ACC112 (cell line): Measurements from ENCODE around the gene NT5DC1.

ENCODE experiments used
- H2AFZ ChIP-seq: fragments of 200-600 bp; sonication (generic); one replicate; pipeline ENCODE4 v1.6.0; 2017; ENCODE audit warnings: antibody characterized with exemption, low read length; ENCODE audit not compliant: unreplicated experiment
- H3K27ac ChIP-seq: fragments of 200-600 bp; sonication (generic); 2 replicates; pipeline ENCODE4 v1.5.1; 2014; ENCODE audit warnings: low read depth, mild to moderate bottlenecking, antibody characterized with exemption, low read length, moderate library complexity
- H3K27me3 ChIP-seq: fragments of 200-600 bp; sonication (generic); 2 replicates; pipeline ENCODE4 v1.6.1; 2014; ENCODE audit warnings: mild to moderate bottlenecking, antibody characterized with exemption, low read length, moderate library complexity, mixed read lengths; ENCODE audit not compliant: insufficient read depth
- H3K36me3 ChIP-seq: fragments of 200-600 bp; sonication (generic); 2 replicates; pipeline ENCODE4 v1.6.1; 2016; ENCODE audit warnings: mild to moderate bottlenecking, antibody characterized with exemption, low read length, moderate library complexity, mixed read lengths; ENCODE audit not compliant: insufficient read depth
- H3K4me1 ChIP-seq: fragments of 200-600 bp; sonication (generic); one replicate; pipeline ENCODE4 v1.6.1; 2016; ENCODE audit warnings: low read length, mixed read lengths; ENCODE audit not compliant: insufficient read depth, unreplicated experiment, control insufficient read depth
- H3K4me3 ChIP-seq: fragments of 200-600 bp; sonication (generic); 2 replicates; pipeline ENCODE4 v1.5.1; 2014; ENCODE audit warnings: mild to moderate bottlenecking, low read depth, low read length
- H3K79me2 ChIP-seq: fragments of 200-600 bp; sonication (generic); one replicate; pipeline ENCODE4 v1.6.0; 2016; ENCODE audit warnings: low read length; ENCODE audit not compliant: control insufficient read depth, unreplicated experiment, insufficient read depth

Gene NT5DC1

GRCh38 chr6:116106146-116106545 is 5.5 kb downstream of the NT5DC1 start:
- peaks cover 24% of the 10 kb centered on the region for H3K79me2 ChIP-seq
- peak overlapping the region; percentile 40 for H3K27ac ChIP-seq
- peak overlapping the region; percentile 38; the same call in 1 of the 2 replicates for H3K4me3 ChIP-seq
- H3K4me1 ChIP-seq, result peaks cover 34% of the 10 kb centered on the region
- H3K27me3 ChIP-seq, result no peaks in the 10 kb centered on the region
- H2AFZ ChIP-seq, result no peak overlapping the region
- no peaks in the 10 kb centered on the region; the same call in 1 of the 2 replicates for H3K36me3 ChIP-seq

GRCh38 chr6:116108836-116109235 is 8.2 kb downstream of the NT5DC1 start:
- Histone ChIP-seq H2AFZ (no peak overlapping the region), H3K79me2 (peaks cover 7% of the 10 kb centered on the region), H3K27ac (no peak overlapping the region), H3K4me3 (no peak overlapping the region), H3K36me3 (no peaks in the 10 kb centered on the region; the same call in none of the 2 replicates), H3K4me1 (peaks cover 16% of the 10 kb centered on the region), H3K27me3 (no peaks in the 10 kb centered on the region)

GRCh38 chr6:116111552-116112528 is 11.2 kb downstream of the NT5DC1 start:
- Histone ChIP-seq H3K27me3 (no peaks in the 10 kb centered on the region), H3K27ac (no peak overlapping the region), H3K4me1 (peaks cover 4% of the 10 kb centered on the region), H3K36me3 (no peaks in the 10 kb centered on the region; the same call in none of the 2 replicates), H2AFZ (no peak overlapping the region), H3K79me2 (no peaks in the 10 kb centered on the region), H3K4me3 (no peak overlapping the region)

GRCh38 chr6:116113386-116113785 is 12.7 kb downstream of the NT5DC1 start:
- Histone ChIP-seq H3K4me3 (no peak overlapping the region), H3K4me1 (no peaks in the 10 kb centered on the region), H3K27me3 (no peaks in the 10 kb centered on the region), H3K36me3 (no peaks in the 10 kb centered on the region; the same call in none of the 2 replicates), H2AFZ (no peak overlapping the region), H3K27ac (no peak overlapping the region), H3K79me2 (no peaks in the 10 kb centered on the region)

- Histone ChIP-seq H2AFZ (no peak overlapping the region), H3K36me3 (no peaks in the 10 kb centered on the region; the same call in 1 of the 2 replicates)
Measured at GRCh38 chr6:116115781-116116180, 15.1 kb downstream of the NT5DC1 start.

GRCh38 chr6:116118608-116119007 is 18.0 kb downstream of the NT5DC1 start:
- Histone ChIP-seq H3K79me2 (no peaks in the 10 kb centered on the region), H3K4me1 (no peaks in the 10 kb centered on the region), H3K4me3 (no peak overlapping the region), H2AFZ (no peak overlapping the region), H3K36me3 (no peaks in the 10 kb centered on the region), H3K27ac (no peak overlapping the region), H3K27me3 (no peaks in the 10 kb centered on the region)

More at GRCh38 chr6:116115781-116116180, 15.1 kb downstream of the NT5DC1 start:
- no peaks in the 10 kb centered on the region for H3K79me2 ChIP-seq
- no peak overlapping the region for H3K27ac ChIP-seq
- no peaks in the 10 kb centered on the region for H3K27me3 ChIP-seq
- no peak overlapping the region for H3K4me3 ChIP-seq
- H3K4me1 ChIP-seq, result no peaks in the 10 kb centered on the region

GRCh38 chr6:116120430-116120829 is 19.8 kb downstream of the NT5DC1 start:
- H3K4me1 ChIP-seq, result no peaks in the 10 kb centered on the region
- no peaks in the 10 kb centered on the region for H3K27me3 ChIP-seq
- no peak overlapping the region for H3K4me3 ChIP-seq
- no peaks in the 10 kb centered on the region for H3K36me3 ChIP-seq
- H3K27ac ChIP-seq, result no peak overlapping the region
- H3K79me2 ChIP-seq, result no peaks in the 10 kb centered on the region
- no peak overlapping the region for H2AFZ ChIP-seq

GRCh38 chr6:116126032-116126431 is 25.4 kb downstream of the NT5DC1 start, which contains the start of gene COL10A1:
Gene COL10A1 (minus strand): TSS chr6:116126132. CDS start chr6:116125492, 640 bp downstream.
- Histone ChIP-seq H3K27ac (no peak within 1 kb of the TSS), H3K4me3 (no peak within 1 kb of the TSS), H3K36me3 (no peaks in the 10 kb centered on the region; the same call in 1 of the 2 replicates), H3K79me2 (no peaks in the 10 kb centered on the region), H2AFZ (no peak within 1 kb of the TSS), H3K4me1 (peaks cover 6% of the 10 kb centered on the region), H3K27me3 (no peaks in the 10 kb centered on the region)

GRCh38 chr6:116127771-116128493 is 27.3 kb downstream of the NT5DC1 start:
- no peaks in the 10 kb centered on the region; the same call in 1 of the 2 replicates for H3K36me3 ChIP-seq
- H2AFZ ChIP-seq, result no peak overlapping the region
- H3K27ac ChIP-seq, result no peak overlapping the region
- H3K4me1 ChIP-seq, result peaks cover 6% of the 10 kb centered on the region
- H3K27me3 ChIP-seq, result no peaks in the 10 kb centered on the region
- H3K4me3 ChIP-seq, result no peak overlapping the region
- H3K79me2 ChIP-seq, result no peaks in the 10 kb centered on the region

GRCh38 chr6:116133453-116133852 is 32.8 kb downstream of the NT5DC1 start:
- H3K79me2 ChIP-seq, result no peaks in the 10 kb centered on the region
- no peaks in the 10 kb centered on the region for H3K27me3 ChIP-seq
- no peak overlapping the region for H3K4me3 ChIP-seq
- no peak overlapping the region for H3K27ac ChIP-seq
- H2AFZ ChIP-seq, result no peak overlapping the region
- no peaks in the 10 kb centered on the region for H3K4me1 ChIP-seq
- H3K36me3 ChIP-seq, result no peaks in the 10 kb centered on the region
